HCT116 (cell line): Measurements from ENCODE around the gene HSPA12B.

ENCODE experiments used
- EZH2 ChIP-seq: fragments of 200-600 bp; sonication (generic); IDR thresholded peaks from 2 replicates; pipeline ENCODE4 v1.6.1; 2017; ENCODE audit warnings: antibody characterized with exemption, mixed run types
- EZH2phosphoT487 ChIP-seq: fragments of 200-600 bp; IDR thresholded peaks from 2 replicates; pipeline ENCODE4 v1.6.1; 2018; ENCODE audit warnings: antibody characterized with exemption, borderline replicate concordance
- POLR2A ChIP-seq: IDR thresholded peaks from 2 replicates; pipeline ENCODE4 v1.7.0; 2011; ENCODE audit warnings: borderline replicate concordance; ENCODE audit not compliant: insufficient read depth, insufficient read length; ENCODE audit errors: extremely low read depth
- ZNF274 ChIP-seq: fragments of 200-500 bp; sonication (Bioruptor generic); IDR thresholded peaks from 2 replicates; pipeline ENCODE4 v1.6.1; 2014; ENCODE audit warnings: mild to moderate bottlenecking, low read depth, low read length, inconsistent platforms
- TF ChIP-seq, protein P1 (sequence below), 3 experiments: fragments of 200-600 bp in 1 of 3; sonication (generic) in 1 of 3; IDR thresholded peaks in 2 of 3; conservative IDR thresholded peaks in 1 of 3; 2 replicates each; pipeline ENCODE4 v1.5.1; 2012 to 2017; ENCODE audit warnings: low read depth in 2 of 3, low read length in 2 of 3, antibody characterized with exemption in 1 of 3, borderline replicate concordance in 1 of 3, control low read depth in 1 of 3, mild to moderate bottlenecking in 1 of 3, mixed read lengths in 1 of 3, mixed run types in 1 of 3, moderate library complexity in 1 of 3; ENCODE audit not compliant: insufficient read depth in 1 of 3

DNA sequence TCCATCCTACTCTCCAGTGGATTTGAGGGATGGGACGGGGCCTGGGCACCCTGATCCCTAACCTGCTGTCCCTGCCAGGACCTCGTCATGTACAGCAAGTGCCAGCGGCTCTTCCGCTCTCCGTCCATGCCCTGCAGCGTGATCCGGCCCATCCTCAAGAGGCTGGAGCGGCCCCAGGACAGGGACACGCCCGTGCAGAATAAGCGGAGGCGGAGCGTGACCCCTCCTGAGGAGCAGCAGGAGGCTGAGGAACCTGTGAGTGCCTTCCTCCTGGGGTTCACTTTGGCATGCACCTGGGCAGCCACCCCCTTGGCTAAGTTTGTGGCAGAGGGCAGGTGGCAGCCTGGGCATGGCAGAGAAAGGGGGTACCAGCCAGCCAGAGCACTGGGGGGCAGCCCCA is 69.4 kb downstream of the HSPA12B start:
- TF ChIP-seq ZNF274 (no peak), EZH2phosphoT487 (no peak), POLR2A (no peak), EZH2 (no peak)
- TF ChIP-seq, protein P1, sequence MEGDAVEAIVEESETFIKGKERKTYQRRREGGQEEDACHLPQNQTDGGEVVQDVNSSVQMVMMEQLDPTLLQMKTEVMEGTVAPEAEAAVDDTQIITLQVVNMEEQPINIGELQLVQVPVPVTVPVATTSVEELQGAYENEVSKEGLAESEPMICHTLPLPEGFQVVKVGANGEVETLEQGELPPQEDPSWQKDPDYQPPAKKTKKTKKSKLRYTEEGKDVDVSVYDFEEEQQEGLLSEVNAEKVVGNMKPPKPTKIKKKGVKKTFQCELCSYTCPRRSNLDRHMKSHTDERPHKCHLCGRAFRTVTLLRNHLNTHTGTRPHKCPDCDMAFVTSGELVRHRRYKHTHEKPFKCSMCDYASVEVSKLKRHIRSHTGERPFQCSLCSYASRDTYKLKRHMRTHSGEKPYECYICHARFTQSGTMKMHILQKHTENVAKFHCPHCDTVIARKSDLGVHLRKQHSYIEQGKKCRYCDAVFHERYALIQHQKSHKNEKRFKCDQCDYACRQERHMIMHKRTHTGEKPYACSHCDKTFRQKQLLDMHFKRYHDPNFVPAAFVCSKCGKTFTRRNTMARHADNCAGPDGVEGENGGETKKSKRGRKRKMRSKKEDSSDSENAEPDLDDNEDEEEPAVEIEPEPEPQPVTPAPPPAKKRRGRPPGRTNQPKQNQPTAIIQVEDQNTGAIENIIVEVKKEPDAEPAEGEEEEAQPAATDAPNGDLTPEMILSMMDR (IDR thresholded peaks at IDR 0.05 in 2 of 3, conservative IDR thresholded peaks at IDR 0.05 in 1 of 3; ENCODE audit: borderline replicate concordance in 1 of 3, insufficient read depth in 1 of 3, low read depth in 2 of 3, low read length in 2 of 3) = no peak
